Gastrocnemius medialis (tissue), 4 donors: Measurements from ENCODE around the gene GLYATL1B.
"Not testable (repeated sequence)": the region's sequence is repeated elsewhere in the genome, so short reads cannot be mapped to it uniquely, and the experiment has no call there.

Source experiments
- CTCF ChIP-seq, 5 experiments: fragments of 450-650 bp in 3 of 5; fragments of 200-600 bp in 2 of 5; sonication (generic) in 2 of 5; IDR thresholded peaks in 4 of 5; conservative IDR thresholded peaks in 1 of 5; 1 replicate in 4 of 5; 2 replicates in 1 of 5; pipeline ENCODE4 v1.5.1; 2016 to 2019; ENCODE audit warnings: antibody characterized with exemption in 5 of 5, mild to moderate bottlenecking in 3 of 5, moderate library complexity in 3 of 5
- POLR2A ChIP-seq, 2 donors: fragments of 450-650 bp; IDR thresholded peaks; one replicate each; pipeline ENCODE4 v1.6.1; 2017; ENCODE audit warnings: antibody characterized with exemption in 2 of 2, mild to moderate bottlenecking in 2 of 2, moderate library complexity in 2 of 2

GRCh38 chr11:59095225-59095624 lies 9.1 kb downstream of the GLYATL1B start:
- TF ChIP-seq CTCF (IDR thresholded peaks at IDR 0.05 in 4 of 5, conservative IDR thresholded peaks at IDR 0.05 in 1 of 5); POLR2A (IDR thresholded peaks at IDR 0.05): not testable (repeated sequence)
